GM18520 (cell line): ENCODE results near the gene SLC5A8.
"Not testable (repeated sequence)": the region's sequence is repeated elsewhere in the genome, so short reads cannot be mapped to it uniquely, and the experiment has no call there.

ENCODE experiments used
- ATAC-seq: cut with Tn5 transposase; IDR thresholded peaks from one replicate; pipeline ENCODE4 v1.9.1; 2021; ENCODE audit not compliant: unreplicated experiment

The SLC5A8 gene

GRCh38 chr12:101172316-101172715 is 37.7 kb downstream of the SLC5A8 start:
- no peak for ATAC-seq

- ATAC-seq = no peak
These were observed 42.0 kb downstream of the SLC5A8 start for GRCh38 chr12:101168001-101168400.

- no peak for ATAC-seq
These were observed 43.2 kb downstream of the SLC5A8 start for GRCh38 chr12:101166866-101167265.

- no peak for ATAC-seq
These were observed 44.7 kb downstream of the SLC5A8 start for GRCh38 chr12:101165319-101165718.

DNA sequence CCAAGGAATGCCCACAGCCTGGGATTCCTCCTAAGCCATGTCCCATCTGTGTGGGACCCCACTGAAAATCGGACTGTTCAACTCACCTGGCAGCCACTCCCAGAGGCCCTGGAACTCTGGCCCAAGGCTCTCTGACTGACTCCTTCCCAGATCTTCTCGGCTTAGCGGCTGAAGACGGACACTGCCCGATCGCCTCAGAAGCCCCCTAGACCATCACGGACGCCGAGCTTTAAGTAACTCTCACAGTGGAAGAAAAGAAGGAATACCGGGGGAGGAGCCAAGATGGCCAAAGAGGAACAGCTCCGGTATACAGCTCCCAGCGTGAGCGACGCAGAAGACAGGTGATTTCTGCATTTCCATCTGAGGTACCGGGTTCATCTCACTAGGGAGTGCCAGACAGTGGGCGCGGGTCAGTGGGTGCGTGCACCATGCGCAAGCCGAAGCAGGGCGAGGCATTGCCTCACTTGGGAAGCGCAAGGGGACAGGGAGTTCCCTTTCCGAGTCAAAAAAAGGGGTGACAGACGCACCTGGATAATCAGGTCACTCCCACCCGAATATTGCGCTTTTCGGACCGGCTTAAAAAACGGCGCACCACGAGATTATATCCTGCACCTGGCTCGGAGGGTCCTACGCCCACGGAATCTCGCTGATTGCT is 64.1 kb downstream of the SLC5A8 start:
- not testable (repeated sequence) for ATAC-seq

DNA sequence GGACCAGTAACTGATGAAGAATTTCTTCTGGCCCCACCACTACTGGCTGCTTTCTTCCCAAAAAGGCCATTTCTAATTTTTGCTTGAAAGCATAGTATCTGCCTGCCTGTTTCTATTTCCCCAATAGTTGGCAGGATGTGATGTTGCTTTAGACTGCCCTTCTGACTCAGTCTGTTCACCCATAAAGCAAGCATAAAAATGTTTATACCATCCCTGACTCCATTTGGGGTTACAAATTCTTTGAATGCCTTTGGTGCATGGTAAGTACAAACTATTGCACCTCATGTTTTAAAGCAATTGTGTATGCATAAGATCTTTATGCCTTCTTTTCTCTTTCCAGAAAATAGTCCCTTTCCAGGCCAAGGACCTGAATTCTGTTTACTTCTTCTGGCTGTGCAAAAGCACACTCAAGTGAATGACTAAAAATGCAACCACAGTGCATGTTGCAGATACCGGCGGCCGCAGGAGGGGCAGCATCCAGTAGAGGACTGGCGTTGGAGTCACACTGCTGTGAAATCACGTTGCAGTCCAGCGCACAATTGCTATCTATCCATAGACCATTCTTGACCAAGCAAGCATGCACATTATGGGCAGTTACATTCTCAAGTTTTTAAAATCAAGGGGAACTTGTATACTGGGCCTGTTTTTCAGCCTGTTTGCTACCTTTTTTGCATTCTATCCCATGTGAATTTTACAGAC is 82.4 kb downstream of the SLC5A8 start:
- no peak for ATAC-seq

- ATAC-seq = no peak
These were observed 92.2 kb downstream of the SLC5A8 start for GRCh38 chr12:101117842-101118241.

DNA sequence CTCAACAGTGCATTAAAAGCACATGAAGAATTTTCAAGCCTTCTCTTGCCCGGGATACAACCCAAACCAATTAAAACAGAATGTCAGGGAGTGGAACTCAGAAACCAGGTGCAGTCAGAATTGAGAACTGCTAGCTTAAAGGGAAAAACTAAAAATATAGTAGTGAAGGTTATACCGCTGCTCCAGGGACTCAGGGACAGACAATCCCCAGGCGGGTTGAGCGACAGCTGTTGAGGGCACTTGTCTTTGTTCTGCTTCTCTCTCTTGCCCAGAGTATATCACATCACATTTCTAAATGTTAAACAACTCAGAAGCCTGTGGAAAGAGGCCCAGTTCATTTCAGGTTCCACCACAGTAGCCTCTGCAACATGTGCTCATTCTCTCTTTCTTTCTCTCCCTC is 93.1 kb downstream of the SLC5A8 start:
- no peak for ATAC-seq

- ATAC-seq = no peak
These were observed 94.7 kb downstream of the SLC5A8 start for GRCh38 chr12:101115326-101115725.

- no peak for ATAC-seq
These were observed 98.6 kb downstream of the SLC5A8 start for GRCh38 chr12:101111441-101111840.

GRCh38 chr12:101110866-101111265 is 99.2 kb downstream of the SLC5A8 start:
- ATAC-seq = no peak

DNA sequence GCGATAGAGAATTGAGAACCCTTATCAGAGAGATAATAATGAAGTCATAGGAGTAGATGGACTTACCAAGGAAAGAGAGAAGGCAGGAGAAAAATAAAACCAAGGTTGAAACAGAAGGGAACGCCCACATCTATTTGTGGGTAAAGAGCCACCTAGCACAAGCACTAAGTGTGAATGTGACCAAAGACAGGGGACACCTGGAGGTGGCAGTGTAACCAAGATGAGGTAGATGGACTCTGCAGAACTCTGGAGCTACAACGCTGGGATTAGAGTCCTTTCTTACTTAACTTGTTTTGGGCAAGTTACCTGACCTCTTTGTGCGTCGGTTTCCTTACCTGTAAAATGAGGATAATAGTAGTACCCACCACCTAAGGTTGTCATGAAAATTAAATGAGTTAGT is 101.9 kb downstream of the SLC5A8 start:
- ATAC-seq = no peak

- no peak for ATAC-seq
These were observed 102.8 kb downstream of the SLC5A8 start for GRCh38 chr12:101107032-101107763.
